GM19395 (cell line): ENCODE measurements around the gene MAP3K20.
A peak's percentile ranks its signal among the peaks of the same experiment; 100 is the strongest.
"Not testable (repeated sequence)": the region's sequence is repeated elsewhere in the genome, so short reads cannot be mapped to it uniquely, and the experiment has no call there.

Source experiments
- ATAC-seq: cut with Tn5 transposase; IDR thresholded peaks from one replicate; pipeline ENCODE4 v1.9.1; 2021; ENCODE audit warnings: mild to moderate bottlenecking, moderate library complexity; ENCODE audit not compliant: unreplicated experiment

Gene MAP3K20

GRCh38 chr2:173119069-173119807 is 43.6 kb downstream of the MAP3K20 start:
- ATAC-seq, result peak; percentile 55

GRCh38 chr2:173119944-173120343 is 44.3 kb downstream of the MAP3K20 start:
- ATAC-seq, result peak; percentile 50

GRCh38 chr2:173122936-173123335 is 47.3 kb downstream of the MAP3K20 start:
- no peak for ATAC-seq

- ATAC-seq, result no peak
Observed at GRCh38 chr2:173124441-173124840, 48.8 kb downstream of the MAP3K20 start.

- no peak for ATAC-seq
Observed at GRCh38 chr2:173126819-173127218, 51.2 kb downstream of the MAP3K20 start.

DNA sequence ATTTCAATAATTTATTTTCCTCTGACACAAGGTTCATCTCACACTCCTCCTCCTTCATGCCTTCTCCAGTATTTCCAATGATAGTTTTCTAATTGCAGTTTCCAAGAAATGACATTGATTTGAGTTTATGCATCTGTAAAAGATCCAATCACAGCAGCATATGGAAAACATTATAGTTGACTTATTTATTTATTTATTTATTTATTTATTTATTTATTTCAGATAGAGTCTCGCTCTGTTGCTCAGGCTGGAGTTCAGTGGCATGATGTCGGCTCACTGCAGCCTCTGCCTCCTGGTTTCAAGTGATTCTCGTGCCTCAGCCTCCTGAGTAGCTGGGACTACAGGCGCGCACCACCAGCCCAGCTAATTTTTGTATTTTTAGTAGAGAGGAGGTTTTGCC is 52.5 kb downstream of the MAP3K20 start:
- ATAC-seq, result not testable (repeated sequence)

DNA sequence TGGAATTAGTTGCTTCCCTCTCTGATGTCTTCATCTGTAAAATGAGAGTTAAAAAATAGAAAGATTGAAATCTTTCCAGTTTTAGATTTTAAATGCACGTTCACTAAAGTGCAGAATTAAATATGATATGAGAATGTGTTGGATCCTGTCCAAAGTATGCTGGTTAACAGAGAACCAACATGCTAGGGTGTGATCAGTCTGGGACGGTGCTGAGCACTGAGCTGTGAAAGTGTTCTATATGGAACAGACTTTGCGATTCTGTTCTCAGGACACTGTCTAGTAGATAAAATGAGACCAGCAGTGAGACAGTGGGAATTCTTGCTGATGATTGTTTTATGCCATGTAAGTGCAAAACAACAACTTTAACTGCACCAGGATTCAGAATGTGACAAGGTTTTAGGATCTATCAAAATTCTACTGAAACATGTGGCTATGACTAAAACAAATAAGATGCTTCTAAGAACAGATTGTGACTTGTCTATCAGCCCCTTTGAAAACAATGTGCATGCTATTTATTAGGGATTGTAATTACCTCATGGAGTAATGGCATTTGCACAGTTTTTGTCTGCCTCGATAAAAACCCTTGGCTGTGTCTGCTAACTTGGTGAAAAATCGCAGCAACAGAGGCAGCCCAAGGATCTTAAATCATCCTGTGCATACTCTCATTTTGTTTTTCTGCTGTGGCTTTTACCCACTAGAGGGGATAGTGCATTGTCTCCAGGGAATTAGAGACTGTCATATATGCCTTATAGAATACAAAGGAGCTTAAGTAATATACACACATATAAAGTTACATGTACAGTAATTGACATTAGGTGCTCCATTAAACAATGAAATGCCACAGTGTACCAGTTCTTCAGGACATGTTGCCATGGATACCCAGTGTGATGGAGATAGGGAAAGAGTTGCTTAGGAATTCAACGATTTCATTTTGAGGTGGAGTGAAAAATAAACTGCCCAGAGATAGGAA is 55.1 kb downstream of the MAP3K20 start:
- ATAC-seq, result no peak

- no peak for ATAC-seq
Observed at GRCh38 chr2:173132531-173132930, 56.9 kb downstream of the MAP3K20 start.

GRCh38 chr2:173134703-173135102 is 59.1 kb downstream of the MAP3K20 start:
- ATAC-seq, result no peak

DNA sequence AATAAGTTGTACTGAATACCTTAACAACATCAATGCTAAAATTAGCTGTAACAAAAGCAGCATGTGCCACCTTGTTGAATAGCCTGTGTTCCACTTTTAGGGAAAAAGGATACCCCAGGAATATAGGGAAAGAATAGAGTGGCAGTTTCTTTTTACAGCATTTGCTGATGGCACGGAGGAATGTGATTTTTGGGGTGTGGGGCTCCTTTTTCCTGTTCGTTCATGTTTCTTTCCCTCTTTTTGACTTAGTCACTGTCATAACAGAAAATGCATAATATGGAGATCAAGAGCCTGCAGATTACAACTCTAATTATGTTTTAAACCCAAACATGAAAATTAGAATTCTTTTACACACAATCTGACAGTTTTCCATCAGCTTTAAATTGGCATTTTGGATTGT is 60.4 kb downstream of the MAP3K20 start:
- ATAC-seq, result no peak

DNA sequence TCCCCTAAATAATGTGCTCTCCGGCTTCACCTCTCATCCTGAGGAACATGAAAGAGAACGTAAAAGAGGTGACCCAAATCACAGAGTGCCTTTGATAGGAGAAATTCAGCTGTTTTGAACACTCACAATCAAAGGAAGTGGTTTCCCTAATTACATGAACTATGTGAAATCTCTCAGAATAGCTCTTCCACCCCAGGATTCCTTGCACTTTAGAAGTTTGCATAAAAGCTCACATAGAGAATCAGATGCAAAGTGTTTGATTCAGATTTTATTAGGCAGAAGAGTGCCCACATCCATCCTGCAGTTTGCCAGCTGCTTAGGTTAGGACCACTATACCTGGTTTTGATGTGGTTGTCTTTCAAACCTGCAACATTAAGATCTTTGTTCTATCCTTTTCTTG is 61.0 kb downstream of the MAP3K20 start:
- ATAC-seq, result no peak

GRCh38 chr2:173137610-173138009 is 62.0 kb downstream of the MAP3K20 start:
- ATAC-seq, result no peak

DNA sequence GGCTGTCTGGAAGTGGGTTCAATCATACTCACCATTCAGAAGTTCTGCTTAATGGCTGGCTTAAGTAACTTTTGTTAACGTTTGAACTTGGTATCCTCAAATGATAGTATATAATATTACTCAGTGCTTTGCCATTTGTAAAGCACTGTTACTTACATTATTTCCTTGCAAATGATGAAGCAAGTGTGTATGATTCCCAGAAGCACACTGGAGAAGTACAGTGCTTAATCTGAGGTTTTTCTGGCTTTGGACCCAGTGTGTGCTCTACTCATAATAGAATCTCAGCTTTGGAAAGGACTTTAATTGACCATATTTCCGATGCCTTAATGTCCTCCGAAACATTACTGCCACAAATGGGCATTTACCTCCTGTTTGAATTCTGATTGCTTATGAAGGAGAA is 63.3 kb downstream of the MAP3K20 start:
- no peak for ATAC-seq

DNA sequence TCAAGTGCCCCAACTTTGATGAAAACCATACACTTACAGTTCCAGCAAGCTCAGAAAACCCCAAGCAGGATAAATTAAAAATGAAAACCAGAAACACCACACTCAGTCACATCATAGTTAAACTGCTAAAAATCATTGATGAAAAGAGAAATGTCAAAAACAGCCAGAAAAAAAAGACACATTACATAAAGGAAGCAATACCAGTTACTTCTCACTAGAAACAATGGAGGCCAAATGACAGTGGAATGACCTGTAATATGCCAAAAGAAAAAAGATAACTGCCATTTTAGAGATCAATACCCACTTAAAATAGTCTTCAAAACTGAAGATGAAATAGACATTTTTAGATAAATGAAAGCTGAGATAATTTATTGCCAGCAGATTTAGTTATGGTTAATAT is 66.0 kb downstream of the MAP3K20 start:
- no peak for ATAC-seq

GRCh38 chr2:173145454-173145853 is 69.8 kb downstream of the MAP3K20 start:
- no peak for ATAC-seq

DNA sequence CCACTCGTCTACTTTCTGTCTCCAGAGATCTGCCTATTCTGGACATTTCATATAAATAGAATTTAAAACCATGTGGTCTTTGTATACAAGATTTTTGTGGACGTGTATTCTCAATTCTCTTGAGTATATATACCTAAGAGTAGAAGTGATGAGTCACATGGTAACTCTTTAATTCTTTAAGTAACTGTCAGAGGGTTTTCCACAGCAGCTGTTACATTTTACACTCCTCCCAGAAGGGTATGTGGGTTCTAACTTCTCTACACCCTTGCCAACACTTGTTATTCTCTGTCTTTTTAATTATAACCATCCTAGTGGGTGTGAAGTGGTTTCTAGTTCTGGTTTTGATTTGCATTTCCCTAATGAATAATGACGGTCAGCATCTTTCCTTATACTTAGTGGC is 70.9 kb downstream of the MAP3K20 start:
- no peak for ATAC-seq

- no peak for ATAC-seq
Observed at GRCh38 chr2:173148520-173148919, 72.9 kb downstream of the MAP3K20 start.

DNA sequence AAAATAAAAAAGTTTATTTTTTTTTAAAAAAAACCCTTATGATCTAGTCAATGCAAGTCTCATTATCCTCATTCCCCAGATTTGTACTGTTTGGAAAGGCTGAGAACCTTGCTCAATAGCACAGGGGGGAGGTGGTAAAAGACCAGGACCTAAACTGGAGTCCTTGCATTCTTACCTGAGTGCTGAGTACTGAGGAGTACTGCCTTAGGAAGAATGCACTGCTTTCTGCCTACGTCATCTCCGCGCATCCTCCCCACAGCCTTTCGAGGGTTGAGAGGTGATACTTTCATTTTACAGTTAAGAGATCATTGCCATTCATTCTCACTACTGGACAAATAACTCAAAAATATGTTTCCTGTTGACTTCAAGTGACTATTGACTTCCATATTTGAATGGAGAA is 73.8 kb downstream of the MAP3K20 start:
- peak; percentile 87 for ATAC-seq

DNA sequence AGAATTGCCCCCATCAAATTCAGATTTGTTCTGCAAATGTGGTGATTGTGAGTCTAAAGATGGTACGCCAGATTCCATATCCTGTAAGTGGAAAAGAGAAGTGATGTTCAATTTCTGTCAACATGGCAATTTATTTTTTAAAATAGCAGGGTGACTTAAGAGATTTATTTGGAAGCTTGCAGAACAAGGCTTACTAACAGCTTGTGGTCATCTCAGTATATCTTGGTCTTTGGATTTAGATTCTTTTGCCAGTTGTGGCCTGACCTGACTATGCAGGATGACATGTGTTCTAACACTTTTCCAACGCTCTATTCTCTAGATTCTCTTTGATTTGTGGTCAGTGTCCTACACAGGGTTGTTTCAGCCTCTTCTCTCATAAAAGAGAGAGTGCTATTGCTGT is 74.4 kb downstream of the MAP3K20 start:
- ATAC-seq, result no peak

DNA sequence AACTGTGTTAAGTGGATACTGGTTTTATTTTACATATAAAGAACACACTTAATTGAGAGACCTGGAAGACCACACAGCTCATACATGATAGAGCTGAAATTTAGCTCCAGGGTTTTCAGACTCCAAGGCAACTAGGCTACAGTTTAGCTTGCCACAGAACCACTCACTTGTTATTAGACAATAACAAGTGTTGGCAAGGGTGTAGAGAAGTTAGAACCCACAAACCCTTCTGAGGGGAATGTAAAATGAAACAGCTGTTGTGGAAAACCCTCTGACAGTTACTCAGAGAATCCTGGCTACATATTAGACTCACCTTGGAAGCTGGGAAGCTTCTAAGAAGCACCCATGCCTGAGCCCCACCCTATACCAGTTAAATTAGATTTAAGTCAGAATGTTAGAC is 75.3 kb downstream of the MAP3K20 start:
- no peak for ATAC-seq

GRCh38 chr2:173151671-173152401 is 76.2 kb downstream of the MAP3K20 start:
- ATAC-seq, result peak; percentile 77
